Measurements from ENCODE around the gene RPL13A. TPM values are rescaled to one million over a fixed set of nuclear protein-coding genes. Genes with fewer than 3 reads are reported as not detected.

The RPL13A gene
- total RNA-seq, 2 experiments from 2014 or later, result 2,999 to 8,461 TPM

- intact Hi-C loops (cut with micrococcal nuclease; ENCODE audit: unreplicated experiment), result loop anchor here (5.0 kb wide), 1 partner anchor 36 kb away; the partner anchor contains the start of genes ALDH16A1 and PIH1D1
- peak; percentile 37 for DNase-seq (ENCODE audit: low spot score)
- ChIA-PET POLR2A (interaction anchor here (1.1 to 1.4 kb wide), 2 partner anchors 15 to 37 kb away, joined by 3 to 4 read pairs; partner anchors contain the start of genes FLT3LG and PIH1D1), CTCF (ENCODE audit: unreplicated experiment) (interaction anchor here (0.5 kb wide), 1 partner anchor 14 kb away, joined by 6 read pairs; no protein-coding TSS in a partner anchor)
- Histone ChIP-seq H3K36me3 (ENCODE audit: insufficient read depth, low read length) (peaks cover 58% of the 10 kb centered on the region), H3K9me2 (ENCODE audit: insufficient read depth, low read length) (no peaks in the 10 kb centered on the region), H3K4me3 (ENCODE audit: low read depth, low read length, poor library complexity, severe bottlenecking) (peak overlapping the region; percentile 95), H3K4me1 (ENCODE audit: insufficient read depth, low read length, poor library complexity, severe bottlenecking) (peaks cover 38% of the 10 kb centered on the region), H2AFZ (ENCODE audit: low read length) (no peak overlapping the region), H4K20me1 (ENCODE audit: insufficient read depth, low read length) (peaks cover 12% of the 10 kb centered on the region; the same call in 1 of the 2 replicates), H3K9me3 (ENCODE audit: low read length) (no peaks in the 10 kb centered on the region), H3K27ac (ENCODE audit: low read depth, low read length, poor library complexity, severe bottlenecking) (peak overlapping the region; percentile 94), H3K79me2 (ENCODE audit: insufficient read depth, low read depth, low read length) (peaks cover 34% of the 10 kb centered on the region), H3K4me2 (ENCODE audit: low read length) (peak overlapping the region; percentile 80)
- BruUV-seq (replicated peaks), result no TSS peak
- TF ChIP-seq EZH2phosphoT487 (IDR thresholded peaks at IDR 0.05; ENCODE audit: borderline replicate concordance, low read depth, low read length), result no peak
- TF ChIP-seq, protein P1, sequence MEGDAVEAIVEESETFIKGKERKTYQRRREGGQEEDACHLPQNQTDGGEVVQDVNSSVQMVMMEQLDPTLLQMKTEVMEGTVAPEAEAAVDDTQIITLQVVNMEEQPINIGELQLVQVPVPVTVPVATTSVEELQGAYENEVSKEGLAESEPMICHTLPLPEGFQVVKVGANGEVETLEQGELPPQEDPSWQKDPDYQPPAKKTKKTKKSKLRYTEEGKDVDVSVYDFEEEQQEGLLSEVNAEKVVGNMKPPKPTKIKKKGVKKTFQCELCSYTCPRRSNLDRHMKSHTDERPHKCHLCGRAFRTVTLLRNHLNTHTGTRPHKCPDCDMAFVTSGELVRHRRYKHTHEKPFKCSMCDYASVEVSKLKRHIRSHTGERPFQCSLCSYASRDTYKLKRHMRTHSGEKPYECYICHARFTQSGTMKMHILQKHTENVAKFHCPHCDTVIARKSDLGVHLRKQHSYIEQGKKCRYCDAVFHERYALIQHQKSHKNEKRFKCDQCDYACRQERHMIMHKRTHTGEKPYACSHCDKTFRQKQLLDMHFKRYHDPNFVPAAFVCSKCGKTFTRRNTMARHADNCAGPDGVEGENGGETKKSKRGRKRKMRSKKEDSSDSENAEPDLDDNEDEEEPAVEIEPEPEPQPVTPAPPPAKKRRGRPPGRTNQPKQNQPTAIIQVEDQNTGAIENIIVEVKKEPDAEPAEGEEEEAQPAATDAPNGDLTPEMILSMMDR (conservative IDR thresholded peaks at IDR 0.05; ENCODE audit: low read length), result no peak; the same call in 1 of the 2 replicates
Observed at GRCh38 chr19:49488046-49488862, 846 bp downstream of the RPL13A start.

DNA sequence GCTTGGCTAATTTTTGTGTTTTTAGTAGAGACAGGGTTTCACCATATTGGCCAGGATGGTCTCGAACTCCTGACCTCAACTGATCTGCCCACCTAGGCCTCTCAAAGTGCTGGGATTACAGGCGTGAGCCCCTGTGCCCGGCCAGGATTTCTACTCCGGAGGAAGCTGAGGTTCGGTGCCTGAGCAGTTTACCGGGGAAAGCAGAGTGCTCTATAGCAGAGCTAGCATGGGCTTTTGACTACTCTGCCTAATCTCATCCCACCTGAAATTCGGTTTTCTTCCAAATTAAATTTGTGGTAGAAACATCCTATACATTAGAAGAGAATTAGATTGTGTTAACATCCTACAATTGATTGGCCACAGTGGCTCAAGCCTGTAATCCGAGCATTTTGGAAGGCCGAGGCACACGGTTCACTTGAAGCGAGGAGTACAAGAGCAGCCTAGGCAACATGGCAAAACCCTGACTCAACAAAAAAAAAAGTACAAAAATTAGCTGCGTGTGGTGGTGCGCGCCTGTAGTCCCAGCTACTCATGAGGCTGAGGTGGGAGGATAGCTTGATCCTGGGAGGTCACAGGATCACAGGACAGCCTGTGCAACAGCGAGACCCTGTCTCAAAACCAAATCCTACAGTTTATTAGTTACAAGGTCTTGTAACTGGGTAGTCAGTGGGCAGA, 1.6 kb downstream of the RPL13A start:
- peaks cover 12% of the 10 kb centered on the region; the same call in 1 of the 2 replicates for H4K20me1 ChIP-seq (ENCODE audit: insufficient read depth, low read length)
- no peak for DNase-seq (ENCODE audit: low spot score)
- H3K79me2 ChIP-seq (ENCODE audit: insufficient read depth, low read depth, low read length), result peaks cover 34% of the 10 kb centered on the region
- no peak overlapping the region for H2AFZ ChIP-seq (ENCODE audit: low read length)
- no peaks in the 10 kb centered on the region for H3K9me3 ChIP-seq (ENCODE audit: low read length)
- H3K27ac ChIP-seq (ENCODE audit: low read depth, low read length, poor library complexity, severe bottlenecking), result peak overlapping the region; percentile 94
- H3K4me2 ChIP-seq (ENCODE audit: low read length), result peak overlapping the region; percentile 80
- ChIA-PET POLR2A (interaction anchor here (0.6 to 1.1 kb wide), 2 partner anchors 16 to 214 kb away, joined by 4 to 5 read pairs; partner anchors contain the start of gene FLT3LG), CTCF (ENCODE audit: unreplicated experiment) (no interaction called here)
- H3K4me1 ChIP-seq (ENCODE audit: insufficient read depth, low read length, poor library complexity, severe bottlenecking), result peaks cover 42% of the 10 kb centered on the region
- peak overlapping the region; percentile 95 for H3K4me3 ChIP-seq (ENCODE audit: low read depth, low read length, poor library complexity, severe bottlenecking)
- intact Hi-C loops (cut with micrococcal nuclease; ENCODE audit: unreplicated experiment), result loop anchor here (5.0 kb wide), 1 partner anchor 37 kb away; the partner anchor contains the start of genes ALDH16A1 and PIH1D1
- no peak for TF ChIP-seq EZH2phosphoT487 (IDR thresholded peaks at IDR 0.05; ENCODE audit: borderline replicate concordance, low read depth, low read length)
- TF ChIP-seq, protein P1 (conservative IDR thresholded peaks at IDR 0.05; ENCODE audit: low read length), result no peak
- no peaks in the 10 kb centered on the region for H3K9me2 ChIP-seq (ENCODE audit: insufficient read depth, low read length)
- H3K36me3 ChIP-seq (ENCODE audit: insufficient read depth, low read length), result peaks cover 61% of the 10 kb centered on the region
- BruUV-seq (replicated peaks), result no TSS peak
